ENCODE measurements around the gene STKLD1. TPM values are rescaled to one million over a fixed set of nuclear protein-coding genes. Genes with fewer than 3 reads are reported as not detected.
A peak's percentile ranks its signal among the peaks of the same experiment; 100 is the strongest.

The STKLD1 gene
- total and polyA plus RNA-seq, 9 of the 15 experiments (the other 6 are each of a cell fraction or from before 2014, with no cell fraction given): 0.10 to 0.65 (median 0.33) TPM; not detected in 2

DNA sequence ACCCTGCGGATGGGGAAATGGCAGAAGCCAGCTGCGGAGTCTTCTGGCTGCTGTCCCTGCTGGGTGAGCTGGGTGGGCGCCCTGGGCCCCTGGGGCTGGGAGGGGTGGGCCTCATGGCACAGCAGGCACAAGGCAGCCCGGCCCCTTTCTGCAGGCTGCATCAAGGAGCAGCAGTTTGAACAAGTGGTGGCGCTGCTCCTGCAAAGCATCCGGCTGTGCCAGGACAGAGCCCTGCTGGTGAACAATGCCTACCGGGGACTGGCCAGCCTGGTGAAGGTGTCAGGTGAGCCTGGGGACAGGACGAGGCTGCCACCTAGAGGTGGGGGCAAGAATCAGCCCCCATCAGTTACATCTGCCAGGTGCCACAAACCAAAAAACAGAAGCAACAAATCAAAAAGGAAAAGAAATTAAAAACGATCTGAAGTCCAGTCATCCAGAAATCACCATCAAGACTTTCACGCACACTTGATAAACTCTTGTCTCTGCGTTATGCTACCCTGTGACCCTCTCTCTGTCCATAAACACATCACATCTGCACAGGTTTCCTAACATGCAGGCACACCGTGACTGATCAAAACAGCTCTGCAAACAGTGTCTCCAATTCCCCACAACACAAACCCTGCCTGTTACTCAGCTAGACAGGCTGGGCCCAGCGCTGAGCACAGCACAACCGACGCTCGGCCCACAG lies 27.7 kb downstream of the STKLD1 start:
- Histone ChIP-seq H3K9me3 (replicated peaks; ENCODE audit: control insufficient read depth, insufficient read depth, low read depth, low read length) (no peaks in the 10 kb centered on the region), H3K79me2 (ENCODE audit: control insufficient read depth, insufficient read depth, low read length) (no peaks in the 10 kb centered on the region), H4K20me1 (replicated peaks; ENCODE audit: control insufficient read depth, insufficient read depth, low read length) (peaks cover 9% of the 10 kb centered on the region), H3K4me3 (no peak overlapping the region), H3K27ac (ENCODE audit: extremely low read depth, low read depth, low read length) (no peak overlapping the region), H3K4me1 (replicated peaks in 1 of 2; ENCODE audit: control insufficient read depth in 2 of 2, insufficient read depth in 2 of 2, low read length in 2 of 2) (peaks cover 0 to 26% of the 10 kb centered on the region in 2 experiments; a peak in 3 of 5 replicates), H3K9ac (ENCODE audit: insufficient read depth in 1 of 2, low read depth in 2 of 2, low read length in 2 of 2) (0 out of 4 replicates have a peak overlapping the region, but pooled peaks of 1 of the 2 experiments have one; percentile 37), H3K4me2 (ENCODE audit: insufficient read depth, low read length) (no peak overlapping the region), H2AFZ (ENCODE audit: low read depth, low read length) (no peak overlapping the region), H3K9me1 (ENCODE audit: control insufficient read depth, insufficient read depth, low read length) (no peaks in the 10 kb centered on the region), H3K27me3 (ENCODE audit: control insufficient read depth in 2 of 2, insufficient read depth in 2 of 2, low read length in 2 of 2) (no peaks in the 10 kb centered on the region), H3K36me3 (ENCODE audit: control insufficient read depth, insufficient read depth, low read length) (peaks cover 57% of the 10 kb centered on the region; the same call in 2 of the 3 replicates)
- TF ChIP-seq, protein P1, sequence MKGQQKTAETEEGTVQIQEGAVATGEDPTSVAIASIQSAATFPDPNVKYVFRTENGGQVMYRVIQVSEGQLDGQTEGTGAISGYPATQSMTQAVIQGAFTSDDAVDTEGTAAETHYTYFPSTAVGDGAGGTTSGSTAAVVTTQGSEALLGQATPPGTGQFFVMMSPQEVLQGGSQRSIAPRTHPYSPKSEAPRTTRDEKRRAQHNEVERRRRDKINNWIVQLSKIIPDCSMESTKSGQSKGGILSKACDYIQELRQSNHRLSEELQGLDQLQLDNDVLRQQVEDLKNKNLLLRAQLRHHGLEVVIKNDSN (CRISPR knock-in tag; IDR thresholded peaks at IDR 0.05): no peak
- 0 out of 2 replicates have a peak, but pooled peaks have one; percentile 25 for TF ChIP-seq KLF16 (IDR thresholded peaks at IDR 0.05)
- TF ChIP-seq ZNF707 (CRISPR knock-in tag; conservative IDR thresholded peaks at IDR 0.05): no peak
- peak; percentile 37; the same call in 1 of the 2 replicates for TF ChIP-seq SMC3 (conservative IDR thresholded peaks at IDR 0.05; ENCODE audit: insufficient read depth, low read depth, low read length)
- TF ChIP-seq RAD21 (CRISPR knock-in tag; conservative IDR thresholded peaks at IDR 0.05 in 1 of 2, IDR thresholded peaks at IDR 0.05 in 1 of 2): peak; percentile 39 to 62; a peak in 3 of 4 replicates
- peak; percentile 42; the same call in 1 of the 2 replicates for TF ChIP-seq STAG1 (CRISPR knock-in tag; IDR thresholded peaks at IDR 0.05; ENCODE audit: borderline replicate concordance)
- no peak for TF ChIP-seq ELF1 (tag; IDR thresholded peaks at IDR 0.05)
- TF ChIP-seq RB1 (IDR thresholded peaks at IDR 0.05; ENCODE audit: low read depth): 0 out of 2 replicates have a peak, but pooled peaks have one; percentile 18
- peak; percentile 33; the same call in 1 of the 2 replicates for TF ChIP-seq ARID2 (IDR thresholded peaks at IDR 0.05)
- TF ChIP-seq RBFOX2 (IDR thresholded peaks at IDR 0.05; ENCODE audit: low read depth, low read length): 0 out of 2 replicates have a peak, but pooled peaks have one; percentile 5
- TF ChIP-seq, protein P2, sequence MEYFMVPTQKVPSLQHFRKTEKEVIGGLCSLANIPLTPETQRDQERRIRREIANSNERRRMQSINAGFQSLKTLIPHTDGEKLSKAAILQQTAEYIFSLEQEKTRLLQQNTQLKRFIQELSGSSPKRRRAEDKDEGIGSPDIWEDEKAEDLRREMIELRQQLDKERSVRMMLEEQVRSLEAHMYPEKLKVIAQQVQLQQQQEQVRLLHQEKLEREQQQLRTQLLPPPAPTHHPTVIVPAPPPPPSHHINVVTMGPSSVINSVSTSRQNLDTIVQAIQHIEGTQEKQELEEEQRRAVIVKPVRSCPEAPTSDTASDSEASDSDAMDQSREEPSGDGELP (CRISPR knock-in tag; IDR thresholded peaks at IDR 0.05; ENCODE audit: borderline replicate concordance): peak; percentile 48; the same call in 1 of the 2 replicates
- peak; percentile 60 for TF ChIP-seq SUPT5H (IDR thresholded peaks at IDR 0.05)
- peak; percentile 72 for TF ChIP-seq POLR2G (IDR thresholded peaks at IDR 0.05; ENCODE audit: low read depth, low read length)
- TF ChIP-seq, protein P3, sequence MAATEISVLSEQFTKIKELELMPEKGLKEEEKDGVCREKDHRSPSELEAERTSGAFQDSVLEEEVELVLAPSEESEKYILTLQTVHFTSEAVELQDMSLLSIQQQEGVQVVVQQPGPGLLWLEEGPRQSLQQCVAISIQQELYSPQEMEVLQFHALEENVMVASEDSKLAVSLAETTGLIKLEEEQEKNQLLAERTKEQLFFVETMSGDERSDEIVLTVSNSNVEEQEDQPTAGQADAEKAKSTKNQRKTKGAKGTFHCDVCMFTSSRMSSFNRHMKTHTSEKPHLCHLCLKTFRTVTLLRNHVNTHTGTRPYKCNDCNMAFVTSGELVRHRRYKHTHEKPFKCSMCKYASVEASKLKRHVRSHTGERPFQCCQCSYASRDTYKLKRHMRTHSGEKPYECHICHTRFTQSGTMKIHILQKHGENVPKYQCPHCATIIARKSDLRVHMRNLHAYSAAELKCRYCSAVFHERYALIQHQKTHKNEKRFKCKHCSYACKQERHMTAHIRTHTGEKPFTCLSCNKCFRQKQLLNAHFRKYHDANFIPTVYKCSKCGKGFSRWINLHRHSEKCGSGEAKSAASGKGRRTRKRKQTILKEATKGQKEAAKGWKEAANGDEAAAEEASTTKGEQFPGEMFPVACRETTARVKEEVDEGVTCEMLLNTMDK (IDR thresholded peaks at IDR 0.05; ENCODE audit: borderline replicate concordance, insufficient read depth, low read depth, low read length, poor library complexity, severe bottlenecking): peak; percentile 31
- TF ChIP-seq, protein P4, sequence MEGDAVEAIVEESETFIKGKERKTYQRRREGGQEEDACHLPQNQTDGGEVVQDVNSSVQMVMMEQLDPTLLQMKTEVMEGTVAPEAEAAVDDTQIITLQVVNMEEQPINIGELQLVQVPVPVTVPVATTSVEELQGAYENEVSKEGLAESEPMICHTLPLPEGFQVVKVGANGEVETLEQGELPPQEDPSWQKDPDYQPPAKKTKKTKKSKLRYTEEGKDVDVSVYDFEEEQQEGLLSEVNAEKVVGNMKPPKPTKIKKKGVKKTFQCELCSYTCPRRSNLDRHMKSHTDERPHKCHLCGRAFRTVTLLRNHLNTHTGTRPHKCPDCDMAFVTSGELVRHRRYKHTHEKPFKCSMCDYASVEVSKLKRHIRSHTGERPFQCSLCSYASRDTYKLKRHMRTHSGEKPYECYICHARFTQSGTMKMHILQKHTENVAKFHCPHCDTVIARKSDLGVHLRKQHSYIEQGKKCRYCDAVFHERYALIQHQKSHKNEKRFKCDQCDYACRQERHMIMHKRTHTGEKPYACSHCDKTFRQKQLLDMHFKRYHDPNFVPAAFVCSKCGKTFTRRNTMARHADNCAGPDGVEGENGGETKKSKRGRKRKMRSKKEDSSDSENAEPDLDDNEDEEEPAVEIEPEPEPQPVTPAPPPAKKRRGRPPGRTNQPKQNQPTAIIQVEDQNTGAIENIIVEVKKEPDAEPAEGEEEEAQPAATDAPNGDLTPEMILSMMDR (IDR thresholded peaks at IDR 0.05 in 2 of 3, conservative IDR thresholded peaks at IDR 0.05 in 1 of 3; ENCODE audit: insufficient read depth in 2 of 3, low read depth in 1 of 3, low read length in 3 of 3): peak; percentile 65 to 87 (median 77)
- in situ Hi-C loops (cut with MboI) (no loop called here), intact Hi-C loops (cut with micrococcal nuclease) (no loop called here)
- 77% methylated on average over 15 of the region's 16 CpGs for WGBS (ENCODE audit: insufficient coverage, low coverage, missing lambda C conversion rate)
- FAIRE-seq: peak; percentile 37
- ChIA-PET POLR2A (interaction anchor here (0.9 to 1.2 kb wide), 2 partner anchors 10 to 56 kb away, joined by 3 read pairs; partner anchors contain the start of genes MED22 and RPL7A), CTCF (ENCODE audit: low intra/inter-chr PET ratio) (interaction anchor here (0.6 to 1.8 kb wide), 6 partner anchors 35 to 591 kb away, joined by 3 to 9 read pairs (median 3); no protein-coding TSS in a partner anchor)
- BruUV-seq (replicated peaks): no TSS peak
- ATAC-seq: peak; percentile 72
- peak; percentile 53 to 66 (median 56) for DNase-seq (ENCODE audit: extremely low read depth in 1 of 4, low spot score in 3 of 4)

Measured in K562 (cell line).